Measurements from ENCODE around the gene PKNOX2. TPM values are rescaled to one million over a fixed set of nuclear protein-coding genes. Genes with fewer than 3 reads are reported as not detected.
A peak's percentile ranks its signal among the peaks of the same experiment; 100 is the strongest.

Gene PKNOX2
- total RNA-seq, 1 experiment from 2014 or later: 15.3 TPM

GRCh38 chr11:125272821-125273220 is 108.3 kb downstream of the PKNOX2 start:
- peaks cover 13% of the 10 kb centered on the region for H3K36me3 ChIP-seq
- DNase-seq: no peak
- H3K9me3 ChIP-seq: no peaks in the 10 kb centered on the region
- H3K27me3 ChIP-seq: no peaks in the 10 kb centered on the region
- no peak overlapping the region for H3K4me3 ChIP-seq

- Histone ChIP-seq H3K36me3 (peaks cover 13% of the 10 kb centered on the region), H3K27me3 (no peaks in the 10 kb centered on the region), H3K9me3 (no peaks in the 10 kb centered on the region), H3K4me3 (no peak overlapping the region)
- no peak for DNase-seq
Observed at GRCh38 chr11:125273519-125274000, 109.0 kb downstream of the PKNOX2 start.

- no peak for DNase-seq
- Histone ChIP-seq H3K4me3 (no peak overlapping the region), H3K27me3 (no peaks in the 10 kb centered on the region), H3K9me3 (no peaks in the 10 kb centered on the region), H3K36me3 (peaks cover 13% of the 10 kb centered on the region)
Observed at GRCh38 chr11:125274309-125274708, 109.8 kb downstream of the PKNOX2 start.

GRCh38 chr11:125274774-125275173 is 110.2 kb downstream of the PKNOX2 start:
- no peaks in the 10 kb centered on the region for H3K27me3 ChIP-seq

GRCh38 chr11:125275905-125276618 is 111.5 kb downstream of the PKNOX2 start:
- Histone ChIP-seq H3K27me3 (no peaks in the 10 kb centered on the region), H3K9me3 (no peaks in the 10 kb centered on the region), H3K4me3 (no peak overlapping the region), H3K36me3 (peaks cover 7% of the 10 kb centered on the region)
- peak; percentile 79 for DNase-seq

More at GRCh38 chr11:125274774-125275173, 110.2 kb downstream of the PKNOX2 start:
- no peak for DNase-seq
- H3K9me3 ChIP-seq: no peaks in the 10 kb centered on the region
- H3K4me3 ChIP-seq: no peak overlapping the region
- peaks cover 13% of the 10 kb centered on the region for H3K36me3 ChIP-seq

GRCh38 chr11:125276619-125276976 is 112.0 kb downstream of the PKNOX2 start:
- peaks cover 7% of the 10 kb centered on the region for H3K36me3 ChIP-seq
- no peak overlapping the region for H3K4me3 ChIP-seq
- H3K27me3 ChIP-seq: no peaks in the 10 kb centered on the region
- DNase-seq: no peak
- no peaks in the 10 kb centered on the region for H3K9me3 ChIP-seq

GRCh38 chr11:125279676-125280418 is 115.3 kb downstream of the PKNOX2 start:
- Histone ChIP-seq H3K4me3 (no peak overlapping the region), H3K9me3 (no peaks in the 10 kb centered on the region), H3K36me3 (no peaks in the 10 kb centered on the region; the same call in 1 of the 2 replicates), H3K27me3 (no peaks in the 10 kb centered on the region)
- DNase-seq: no peak

- no peak for DNase-seq
- Histone ChIP-seq H3K36me3 (no peaks in the 10 kb centered on the region; the same call in 1 of the 2 replicates), H3K27me3 (no peaks in the 10 kb centered on the region), H3K9me3 (no peaks in the 10 kb centered on the region), H3K4me3 (no peak overlapping the region)
Observed at GRCh38 chr11:125280646-125281045, 116.1 kb downstream of the PKNOX2 start.

- DNase-seq: peak; percentile 52
- Histone ChIP-seq H3K27me3 (no peaks in the 10 kb centered on the region), H3K9me3 (no peaks in the 10 kb centered on the region), H3K36me3 (no peaks in the 10 kb centered on the region; the same call in 1 of the 2 replicates), H3K4me3 (no peak overlapping the region)
Observed at GRCh38 chr11:125281831-125282595, 117.5 kb downstream of the PKNOX2 start.

- no peaks in the 10 kb centered on the region for H3K27me3 ChIP-seq
- no peak for DNase-seq
- no peaks in the 10 kb centered on the region for H3K9me3 ChIP-seq
- H3K36me3 ChIP-seq: no peaks in the 10 kb centered on the region; the same call in 1 of the 2 replicates
- H3K4me3 ChIP-seq: no peak overlapping the region
Observed at GRCh38 chr11:125282596-125282914, 118.0 kb downstream of the PKNOX2 start.

- Histone ChIP-seq H3K27me3 (no peaks in the 10 kb centered on the region), H3K36me3 (peaks cover 6% of the 10 kb centered on the region), H3K9me3 (no peaks in the 10 kb centered on the region), H3K4me3 (no peak overlapping the region)
- DNase-seq: no peak
Observed at GRCh38 chr11:125284245-125284850, 119.8 kb downstream of the PKNOX2 start.

GRCh38 chr11:125285844-125286243 is 121.3 kb downstream of the PKNOX2 start:
- Histone ChIP-seq H3K9me3 (no peaks in the 10 kb centered on the region), H3K27me3 (no peaks in the 10 kb centered on the region), H3K36me3 (peaks cover 10% of the 10 kb centered on the region), H3K4me3 (no peak overlapping the region)
- no peak for DNase-seq

GRCh38 chr11:125286486-125286885 is 121.9 kb downstream of the PKNOX2 start:
- Histone ChIP-seq H3K9me3 (no peaks in the 10 kb centered on the region), H3K4me3 (no peak overlapping the region), H3K27me3 (no peaks in the 10 kb centered on the region), H3K36me3 (peaks cover 10% of the 10 kb centered on the region)
- no peak for DNase-seq

GRCh38 chr11:125287491-125288210 is 123.1 kb downstream of the PKNOX2 start:
- peaks cover 10% of the 10 kb centered on the region for H3K36me3 ChIP-seq
- H3K9me3 ChIP-seq: no peaks in the 10 kb centered on the region
- no peak overlapping the region for H3K4me3 ChIP-seq
- no peak for DNase-seq
- H3K27me3 ChIP-seq: no peaks in the 10 kb centered on the region

- Histone ChIP-seq H3K9me3 (no peaks in the 10 kb centered on the region), H3K4me3 (no peak overlapping the region), H3K36me3 (peaks cover 13% of the 10 kb centered on the region), H3K27me3 (no peaks in the 10 kb centered on the region)
- no peak for DNase-seq
Observed at GRCh38 chr11:125289419-125290098, 125.0 kb downstream of the PKNOX2 start.

GRCh38 chr11:125290263-125290662 is 125.7 kb downstream of the PKNOX2 start:
- Histone ChIP-seq H3K27me3 (no peaks in the 10 kb centered on the region), H3K9me3 (no peaks in the 10 kb centered on the region), H3K36me3 (peaks cover 13% of the 10 kb centered on the region), H3K4me3 (no peak overlapping the region)
- DNase-seq: no peak
